Midbrain (tissue), 1 donor: ENCODE measurements around the gene DCD.
"Not testable (repeated sequence)": the region's sequence is repeated elsewhere in the genome, so short reads cannot be mapped to it uniquely, and the experiment has no call there.

ENCODE experiments used
- DNase-seq: peaks from one replicate; lab custom pipeline; 2025; lab: John Stamatoyannopoulos, UW

Gene DCD, protein sequence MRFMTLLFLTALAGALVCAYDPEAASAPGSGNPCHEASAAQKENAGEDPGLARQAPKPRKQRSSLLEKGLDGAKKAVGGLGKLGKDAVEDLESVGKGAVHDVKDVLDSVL

DNA sequence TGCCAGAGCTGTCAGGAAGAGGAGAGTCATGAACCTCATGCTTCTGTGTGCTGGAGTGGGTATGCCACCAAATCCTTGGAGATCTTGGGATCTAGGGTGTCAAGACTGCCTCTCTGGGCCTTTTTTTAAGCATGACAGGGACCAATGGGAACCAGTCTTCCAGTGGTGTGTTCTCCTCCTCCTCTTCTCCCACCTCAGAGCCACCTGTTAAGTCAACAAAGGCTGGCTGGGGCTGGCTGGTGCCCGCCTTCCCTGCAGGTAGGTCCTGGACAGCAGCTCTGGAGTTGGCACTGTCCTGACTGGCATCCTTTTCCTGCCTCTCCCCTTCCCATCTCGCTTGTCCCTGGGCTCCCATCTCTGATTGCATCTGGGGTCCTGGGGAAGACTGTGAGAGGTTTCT, at the start of gene DCD:
DCD (minus strand) TSS at position 101 of the 400 bp plus-strand sequence; CDS start at position 39, 62 bp downstream.
- DNase-seq, result no peak

GRCh38 chr12:54697851-54698250, 49.7 kb upstream of the DCD start:
- no peak for DNase-seq

- DNase-seq, result no peak
These were observed 44.2 kb upstream of the DCD start for GRCh38 chr12:54692353-54692752.

GRCh38 chr12:54689984-54690383, 41.8 kb upstream of the DCD start:
- DNase-seq, result no peak

DNA sequence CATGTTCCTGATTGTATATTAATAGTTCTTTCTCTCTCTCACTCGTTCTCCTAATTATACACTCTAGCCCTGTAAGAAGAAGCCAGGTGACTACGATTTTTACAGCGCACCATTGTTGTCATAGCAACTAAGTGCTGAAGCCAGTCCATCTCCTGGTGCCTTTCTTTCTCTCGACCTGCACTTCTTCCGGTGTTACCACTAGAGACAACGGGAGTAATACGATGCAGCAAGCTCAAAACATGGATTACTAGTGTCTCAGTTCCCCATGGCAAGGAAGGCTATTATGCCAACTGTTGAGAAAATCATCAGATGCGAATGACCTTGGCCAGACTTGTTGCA, 40.8 kb upstream of the DCD start:
- no peak for DNase-seq

GRCh38 chr12:54688309-54689033, 40.3 kb upstream of the DCD start:
- DNase-seq, result no peak

DNA sequence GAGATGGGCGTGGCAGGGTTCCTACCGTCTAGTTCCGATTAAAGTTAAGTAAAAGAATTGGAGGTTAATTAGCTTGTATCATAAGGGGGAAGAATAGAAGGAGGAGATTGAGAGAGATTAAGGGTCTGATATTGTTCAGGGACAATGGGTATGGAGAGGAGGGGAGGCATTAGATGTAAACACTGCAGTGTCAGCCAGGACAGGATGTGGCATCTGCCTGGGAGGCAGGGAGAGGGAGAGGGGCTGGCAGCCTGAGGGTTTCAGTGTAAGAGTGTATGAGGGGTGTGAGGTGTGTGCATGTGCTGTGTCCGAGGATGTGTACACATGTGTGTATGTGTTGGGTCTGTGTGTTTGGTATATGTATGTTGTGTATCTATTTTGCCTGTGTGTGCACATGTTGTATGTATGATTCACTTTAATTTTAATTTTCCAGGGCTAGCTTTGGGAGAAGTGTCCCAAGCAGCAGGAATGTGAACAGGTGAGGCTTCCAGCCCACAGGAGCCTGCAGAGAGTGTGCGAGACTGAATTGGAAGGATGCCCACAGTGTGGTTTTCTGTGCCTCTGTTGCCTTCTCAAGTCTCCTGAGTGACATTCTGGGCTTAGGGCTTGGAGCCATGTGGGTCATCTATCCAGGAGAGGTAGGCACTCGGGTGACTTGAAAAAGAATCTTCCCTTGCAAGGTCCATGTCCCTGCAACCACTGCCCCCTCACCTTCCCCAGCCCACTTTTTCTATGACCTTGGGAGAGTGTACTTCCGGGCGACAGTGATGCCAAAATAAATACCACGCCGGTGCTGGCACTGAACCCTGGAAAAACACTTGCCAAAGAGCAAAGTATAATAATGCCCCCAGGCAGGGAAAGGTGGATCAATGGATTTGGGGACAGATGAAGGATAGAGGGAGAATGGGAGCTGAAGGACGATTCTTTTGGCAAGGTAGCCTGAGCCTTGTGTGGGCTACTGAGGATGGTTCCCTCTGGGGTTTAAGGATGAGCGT, 36.8 kb upstream of the DCD start:
- DNase-seq, result no peak

DNA sequence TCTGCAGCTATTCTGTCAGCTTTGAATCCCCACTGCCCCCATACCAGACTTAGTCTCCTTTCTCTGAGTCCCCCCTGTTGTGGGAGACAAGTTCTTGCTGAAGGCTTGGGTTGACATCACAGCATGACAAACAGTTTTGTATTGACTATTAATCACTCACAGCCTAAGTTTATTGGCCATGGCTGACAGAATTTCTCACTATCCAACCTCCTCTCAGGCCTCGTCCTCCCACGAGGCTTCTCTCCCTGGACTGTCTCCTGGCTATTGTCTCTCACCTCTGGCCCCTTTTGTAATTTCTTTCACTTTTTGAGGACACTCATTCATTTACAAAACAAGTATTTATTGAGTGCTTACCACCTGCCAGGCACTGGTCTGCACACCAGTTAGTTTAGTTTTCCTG, 35.2 kb upstream of the DCD start:
- DNase-seq, result no peak

GRCh38 chr12:54682674-54683073, 34.5 kb upstream of the DCD start:
- no peak for DNase-seq

DNA sequence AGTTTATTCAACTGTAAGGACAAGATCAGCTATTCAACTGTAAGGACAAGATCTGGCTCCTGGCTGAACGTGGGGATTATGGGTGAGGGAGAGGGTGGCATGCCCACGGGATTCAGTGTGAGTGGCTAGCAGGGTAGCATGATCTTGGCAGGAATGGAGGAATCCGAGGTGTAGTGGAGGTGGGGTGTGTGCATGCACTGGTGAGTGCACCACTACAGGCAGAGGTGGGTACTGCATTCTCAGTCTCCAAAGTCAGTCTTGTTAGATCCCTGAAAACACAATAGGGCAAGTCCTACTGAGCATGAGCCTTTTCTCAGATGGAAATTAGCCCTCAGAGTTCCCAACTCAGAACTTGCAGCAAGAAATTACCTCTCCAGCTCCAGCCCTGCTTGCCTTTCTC, 32.2 kb upstream of the DCD start:
- DNase-seq, result no peak

GRCh38 chr12:54678131-54678530, 30.0 kb upstream of the DCD start:
- no peak for DNase-seq

GRCh38 chr12:54667945-54668344, 19.8 kb upstream of the DCD start:
- DNase-seq, result no peak

DNA sequence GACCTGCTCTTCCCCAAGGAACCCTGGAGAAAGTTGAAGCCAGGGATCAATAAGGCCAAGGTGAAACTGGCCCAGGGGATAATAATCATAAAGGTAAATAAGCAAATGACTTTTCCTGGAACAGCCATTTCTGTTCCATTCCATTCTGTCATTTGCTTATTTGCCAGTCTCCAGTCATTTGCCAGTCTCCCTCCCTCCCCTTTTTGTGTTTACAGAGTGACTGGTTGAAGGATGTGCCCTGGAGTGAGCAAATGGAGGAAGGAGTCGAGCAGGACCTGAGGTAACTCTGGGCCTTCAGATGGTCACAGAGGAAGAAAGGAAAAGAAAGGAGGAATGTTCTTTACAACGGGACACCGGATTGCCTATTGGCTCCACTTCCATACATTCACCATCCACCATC, 17.8 kb upstream of the DCD start:
- DNase-seq, result no peak

DNA sequence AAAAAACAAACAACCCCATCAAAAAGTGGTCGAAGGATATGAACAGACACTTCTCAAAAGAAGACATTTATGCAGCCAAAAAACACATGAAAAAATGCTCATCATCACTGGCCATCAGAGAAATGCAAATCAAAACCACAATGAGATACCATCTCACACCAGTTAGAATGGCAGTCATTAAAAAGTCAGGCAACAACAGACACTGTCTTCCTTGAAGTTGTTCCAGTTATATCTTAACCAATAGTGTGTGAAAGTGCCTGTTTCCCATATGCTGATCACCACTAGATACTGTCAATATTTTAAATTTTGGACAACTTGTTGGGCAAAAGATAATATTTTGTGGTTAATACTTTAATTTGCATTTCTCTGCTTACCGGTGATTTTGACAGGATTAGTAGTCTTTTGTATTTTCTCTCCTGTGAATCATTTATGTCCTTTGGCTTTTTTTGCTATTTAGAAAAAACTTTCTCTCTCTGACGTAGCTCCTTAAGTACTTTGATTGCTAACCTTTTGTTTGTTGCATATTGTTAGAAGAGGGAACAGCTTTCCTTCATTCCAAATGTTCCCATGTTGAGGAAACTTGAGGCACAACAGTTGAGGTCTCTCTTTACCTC, 17.0 kb upstream of the DCD start:
- not testable (repeated sequence) for DNase-seq

DNA sequence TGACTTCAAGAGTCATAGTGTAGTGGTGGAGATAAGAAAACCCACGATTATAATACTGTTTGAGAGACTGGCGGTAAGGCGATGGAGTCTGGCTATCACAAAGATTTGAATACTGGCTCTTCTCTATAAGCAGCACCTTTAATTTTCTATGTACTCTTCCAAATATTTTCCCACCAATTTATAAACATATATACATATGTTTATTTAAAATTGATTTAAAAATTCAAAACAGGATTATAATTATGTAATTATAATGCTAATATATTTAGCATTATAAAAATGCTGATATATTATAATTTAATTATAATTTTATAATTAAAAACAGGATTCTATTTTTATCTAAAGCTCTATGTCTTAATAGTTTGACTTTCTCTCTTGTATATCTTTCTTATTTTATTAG, 15.4 kb upstream of the DCD start:
- no peak for DNase-seq

- no peak for DNase-seq
These were observed 13.9 kb upstream of the DCD start for GRCh38 chr12:54662026-54662425.

- no peak for DNase-seq
These were observed 12.9 kb upstream of the DCD start for GRCh38 chr12:54661048-54661447.

GRCh38 chr12:54660320-54660962, 12.3 kb upstream of the DCD start:
- no peak for DNase-seq

DNA sequence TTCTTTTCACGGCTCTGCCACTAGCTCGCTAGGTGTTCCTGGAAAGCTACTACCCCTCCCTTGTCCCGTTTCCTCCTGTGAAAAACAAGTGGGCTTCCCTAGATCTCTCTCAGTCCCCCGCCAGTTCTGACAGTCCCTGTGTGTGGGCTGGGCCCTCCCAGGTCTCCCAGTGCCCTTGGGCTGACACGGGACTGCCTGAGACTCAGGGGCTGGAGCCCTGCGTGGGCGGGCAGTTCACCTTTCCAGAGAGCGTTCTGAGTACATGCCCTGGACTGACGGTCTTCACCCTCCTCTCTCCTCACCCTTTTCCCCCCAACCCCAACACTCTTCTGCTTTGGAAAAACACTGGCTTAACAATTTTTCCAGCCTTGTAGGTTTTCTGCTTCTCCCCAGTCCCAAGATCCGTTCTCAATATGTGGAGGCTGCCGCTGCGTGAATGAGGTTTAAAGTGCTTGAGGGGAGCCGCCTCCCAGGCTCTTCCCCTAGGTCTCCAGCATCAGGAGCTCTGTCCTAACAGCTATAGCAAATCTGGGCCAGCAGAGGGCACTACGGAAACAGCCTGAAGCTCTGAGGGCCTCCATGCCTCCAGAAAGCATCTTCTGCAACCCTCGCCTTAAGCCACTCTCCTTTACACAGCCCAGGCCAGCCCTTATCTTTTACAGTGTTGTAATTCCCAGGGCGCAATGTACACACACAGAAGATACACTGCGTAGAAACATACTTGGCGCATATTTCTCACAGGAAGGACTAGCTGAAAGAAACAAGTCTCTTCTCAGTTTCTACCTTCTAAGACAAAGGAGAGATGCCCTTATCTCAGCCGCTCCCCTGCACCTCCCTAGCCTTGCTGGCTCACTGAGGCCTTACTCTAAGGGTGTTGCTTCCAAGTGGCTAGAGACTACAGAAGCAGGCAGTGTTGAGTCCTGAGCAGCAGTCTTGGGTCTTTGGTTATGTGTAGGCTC, 10.4 kb upstream of the DCD start:
- no peak for DNase-seq

DNA sequence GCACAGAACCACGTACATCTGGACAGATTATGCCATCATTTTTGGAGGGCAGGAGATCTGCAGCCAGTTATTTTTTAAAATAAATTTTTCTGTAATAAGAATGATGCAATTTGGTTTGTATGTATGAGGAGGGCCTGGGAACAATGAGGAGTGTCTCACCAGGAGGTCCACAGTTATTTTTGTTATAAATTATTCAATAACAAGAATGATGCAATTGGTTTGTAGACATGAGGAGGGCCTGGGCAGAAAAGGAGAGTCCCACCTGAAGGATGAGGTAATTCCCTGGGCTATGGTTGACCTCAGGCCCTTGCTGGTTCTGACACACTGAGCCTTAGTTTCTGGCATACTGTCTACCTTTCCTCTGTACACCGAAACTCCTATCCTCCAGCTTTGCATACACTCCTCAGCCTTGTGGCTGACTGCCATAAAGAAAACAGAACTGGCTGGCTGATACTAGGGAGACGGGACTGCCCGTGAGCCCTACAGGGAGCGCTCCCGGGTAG, 9.0 kb upstream of the DCD start:
- no peak for DNase-seq

DNA sequence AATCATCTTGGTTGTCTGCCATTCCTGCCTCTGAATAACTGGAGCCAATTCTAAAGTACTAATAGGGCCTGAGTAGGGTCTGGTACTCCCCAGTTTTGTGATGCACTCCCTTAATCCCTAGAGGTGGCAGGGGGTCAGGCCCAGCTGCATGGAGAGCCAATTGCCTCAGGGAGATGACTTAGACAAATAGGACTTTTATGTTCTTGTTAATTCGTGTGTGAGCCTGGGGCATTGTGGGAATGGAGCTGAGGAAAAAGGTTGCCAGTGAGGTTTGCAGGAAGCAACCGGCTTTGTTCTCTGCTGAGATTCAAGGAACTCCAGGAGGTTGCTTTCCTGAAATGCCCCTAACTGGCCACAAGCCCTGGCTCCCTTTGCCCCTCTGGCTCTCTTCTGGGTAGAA, 6.8 kb upstream of the DCD start:
- DNase-seq, result no peak
